ENCODE measurements around the gene TMEM245. TPM values are rescaled to one million over a fixed set of nuclear protein-coding genes. Genes with fewer than 3 reads are reported as not detected.

The TMEM245 gene
- 24.2 and 37.9 TPM in 2 replicates for total RNA-seq (2014; rRNA removed; shearing (Covaris generic); ENCODE audit: low replicate concordance)

GRCh38 chr9:109119439-109120203, at the start of gene TMEM245:
TMEM245 (minus strand) TSS chr9:109119947; CDS start chr9:109119913, 34 bp downstream.
- Histone ChIP-seq H3K27me3 (ENCODE audit: low read length) (no peaks in the 10 kb centered on the region), H2AFZ (ENCODE audit: low read length) (peak within 1 kb of the TSS; percentile 77), H3K4me3 (ENCODE audit: low read length) (peak within 1 kb of the TSS; percentile 99), H3K36me3 (ENCODE audit: insufficient read depth, low read length) (peaks cover 5% of the 10 kb centered on the region; the same call in 1 of the 2 replicates), H3K4me1 (ENCODE audit: low read length) (peaks cover 53% of the 10 kb centered on the region), H3K9ac (ENCODE audit: low read length) (peak within 1 kb of the TSS; percentile 99), H3K27ac (ENCODE audit: low read length) (peak within 1 kb of the TSS; percentile 62; the same call in 1 of the 2 replicates), H3K79me2 (ENCODE audit: low read length) (peaks cover 51% of the 10 kb centered on the region), H3K4me2 (ENCODE audit: low read depth, low read length, poor library complexity, severe bottlenecking) (peak within 1 kb of the TSS; percentile 78), H3K9me3 (ENCODE audit: low read length) (no peaks in the 10 kb centered on the region), H3K9me2 (replicated peaks; ENCODE audit: insufficient read depth, low read length) (no peaks in the 10 kb centered on the region), H4K20me1 (ENCODE audit: insufficient read depth, low read depth, low read length) (peaks cover 31% of the 10 kb centered on the region)
- DNase-seq: peak; percentile 99

DNA sequence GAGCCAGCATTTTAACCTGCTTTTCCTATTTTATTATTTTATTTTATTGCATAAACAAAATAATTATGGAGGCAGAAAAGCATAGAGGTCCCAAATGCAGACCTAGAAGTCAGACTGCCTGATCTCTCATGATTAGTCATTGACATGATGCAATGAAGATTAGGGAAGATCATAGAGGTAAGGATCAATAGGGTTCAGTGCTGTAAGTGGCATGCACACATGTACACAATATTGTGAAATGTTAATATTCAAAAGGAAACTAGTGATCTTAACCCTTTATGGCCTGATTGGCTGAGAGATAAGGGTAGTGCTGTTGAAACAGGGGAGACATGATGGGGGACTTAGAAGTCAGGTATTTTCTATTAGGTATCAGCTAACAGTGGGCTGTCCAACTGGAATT, 48.4 kb upstream of the TMEM245 start:
- Histone ChIP-seq H2AFZ (ENCODE audit: low read length) (no peak overlapping the region), H3K36me3 (ENCODE audit: insufficient read depth, low read length) (no peaks in the 10 kb centered on the region), H3K27ac (ENCODE audit: low read length) (no peak overlapping the region), H3K9me2 (replicated peaks; ENCODE audit: insufficient read depth, low read length) (no peaks in the 10 kb centered on the region), H3K79me2 (ENCODE audit: low read length) (no peaks in the 10 kb centered on the region), H4K20me1 (ENCODE audit: insufficient read depth, low read depth, low read length) (no peaks in the 10 kb centered on the region), H3K9ac (ENCODE audit: low read length) (no peak overlapping the region), H3K27me3 (ENCODE audit: low read length) (no peaks in the 10 kb centered on the region), H3K9me3 (ENCODE audit: low read length) (no peaks in the 10 kb centered on the region), H3K4me2 (ENCODE audit: low read depth, low read length, poor library complexity, severe bottlenecking) (no peak overlapping the region), H3K4me1 (ENCODE audit: low read length) (peaks cover 2% of the 10 kb centered on the region; the same call in 1 of the 2 replicates), H3K4me3 (ENCODE audit: low read length) (no peak overlapping the region)
- DNase-seq: no peak

GRCh38 chr9:109167716-109168115, 48.0 kb upstream of the TMEM245 start:
- Histone ChIP-seq H3K36me3 (ENCODE audit: insufficient read depth, low read length) (no peaks in the 10 kb centered on the region), H3K79me2 (ENCODE audit: low read length) (no peaks in the 10 kb centered on the region), H3K9me3 (ENCODE audit: low read length) (no peaks in the 10 kb centered on the region), H3K9ac (ENCODE audit: low read length) (no peak overlapping the region), H3K9me2 (replicated peaks; ENCODE audit: insufficient read depth, low read length) (no peaks in the 10 kb centered on the region), H3K4me2 (ENCODE audit: low read depth, low read length, poor library complexity, severe bottlenecking) (no peak overlapping the region), H3K4me1 (ENCODE audit: low read length) (peaks cover 2% of the 10 kb centered on the region; the same call in 1 of the 2 replicates), H2AFZ (ENCODE audit: low read length) (no peak overlapping the region), H3K4me3 (ENCODE audit: low read length) (no peak overlapping the region), H3K27me3 (ENCODE audit: low read length) (no peaks in the 10 kb centered on the region), H3K27ac (ENCODE audit: low read length) (no peak overlapping the region), H4K20me1 (ENCODE audit: insufficient read depth, low read depth, low read length) (no peaks in the 10 kb centered on the region)
- no peak for DNase-seq

DNA sequence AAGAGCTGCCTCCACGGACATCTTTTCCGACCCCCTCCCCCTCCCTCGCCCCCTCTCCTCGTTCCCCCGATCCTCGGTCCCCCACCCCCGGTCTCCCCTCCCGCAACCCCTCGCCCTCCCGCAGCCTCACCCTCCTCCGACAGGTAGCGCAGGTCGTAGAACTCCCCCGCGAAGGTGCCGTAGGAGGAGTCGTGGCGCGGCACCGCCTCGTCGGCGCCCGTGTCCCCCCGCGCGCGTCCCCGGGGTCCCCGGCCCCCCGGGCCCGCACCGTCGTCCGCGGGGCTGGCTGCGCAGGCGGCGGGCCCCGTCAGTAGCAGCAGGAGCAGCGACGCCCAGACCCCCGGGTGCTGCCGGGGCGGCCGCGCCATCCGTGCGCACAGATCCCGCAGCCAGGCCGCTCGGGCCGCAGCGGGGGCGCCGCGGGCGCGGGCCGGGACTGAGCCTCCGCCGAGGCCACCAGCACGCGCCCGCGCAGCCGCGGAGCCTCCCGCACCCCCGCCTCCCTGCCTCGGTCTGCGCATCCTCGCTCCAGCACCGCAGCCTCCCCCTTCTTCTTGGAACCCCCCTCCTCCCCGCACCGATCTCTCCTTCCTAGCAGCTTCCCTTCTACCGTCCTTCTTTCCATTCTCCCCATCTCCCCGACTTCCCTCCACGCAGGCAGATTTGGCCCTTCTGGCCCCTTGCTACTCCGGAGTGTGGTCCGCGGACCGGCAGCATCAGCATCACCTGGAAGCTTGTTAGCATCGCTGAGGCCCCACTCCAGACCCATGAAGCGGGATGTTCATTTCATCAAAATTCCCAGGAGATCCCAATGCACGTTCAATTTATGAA, 47.2 kb upstream of the TMEM245 start, which contains the start of gene FRRS1L:
FRRS1L (minus strand) TSS at position 479 of the 831 bp plus-strand sequence; CDS start at position 368, 111 bp downstream.
- no peak for DNase-seq

GRCh38 chr9:109166171-109166770, 46.5 kb upstream of the TMEM245 start:
- Histone ChIP-seq H4K20me1 (ENCODE audit: insufficient read depth, low read depth, low read length) (no peaks in the 10 kb centered on the region), H3K79me2 (ENCODE audit: low read length) (no peaks in the 10 kb centered on the region), H3K4me2 (ENCODE audit: low read depth, low read length, poor library complexity, severe bottlenecking) (no peak overlapping the region), H3K9me2 (replicated peaks; ENCODE audit: insufficient read depth, low read length) (no peaks in the 10 kb centered on the region), H3K27ac (ENCODE audit: low read length) (no peak overlapping the region), H3K4me1 (ENCODE audit: low read length) (peaks cover 2% of the 10 kb centered on the region; the same call in 1 of the 2 replicates), H3K27me3 (ENCODE audit: low read length) (no peaks in the 10 kb centered on the region), H2AFZ (ENCODE audit: low read length) (no peak overlapping the region), H3K36me3 (ENCODE audit: insufficient read depth, low read length) (no peaks in the 10 kb centered on the region), H3K9me3 (ENCODE audit: low read length) (no peaks in the 10 kb centered on the region), H3K9ac (ENCODE audit: low read length) (no peak overlapping the region), H3K4me3 (ENCODE audit: low read length) (no peak overlapping the region)
- DNase-seq: no peak

More for the DNA sequence above, 47.2 kb upstream of the TMEM245 start, which contains the start of gene FRRS1L:
- H2AFZ ChIP-seq (ENCODE audit: low read length): no peak within 1 kb of the TSS
- no peaks in the 10 kb centered on the region for H3K36me3 ChIP-seq (ENCODE audit: insufficient read depth, low read length)
- no peak within 1 kb of the TSS for H3K9ac ChIP-seq (ENCODE audit: low read length)
- no peaks in the 10 kb centered on the region for H4K20me1 ChIP-seq (ENCODE audit: insufficient read depth, low read depth, low read length)
- H3K27ac ChIP-seq (ENCODE audit: low read length): no peak within 1 kb of the TSS
- H3K4me1 ChIP-seq (ENCODE audit: low read length): peaks cover 2% of the 10 kb centered on the region; the same call in 1 of the 2 replicates
- no peak within 1 kb of the TSS for H3K4me2 ChIP-seq (ENCODE audit: low read depth, low read length, poor library complexity, severe bottlenecking)
- no peak within 1 kb of the TSS for H3K4me3 ChIP-seq (ENCODE audit: low read length)
- no peaks in the 10 kb centered on the region for H3K79me2 ChIP-seq (ENCODE audit: low read length)
- no peaks in the 10 kb centered on the region for H3K27me3 ChIP-seq (ENCODE audit: low read length)
- no peaks in the 10 kb centered on the region for H3K9me2 ChIP-seq (replicated peaks; ENCODE audit: insufficient read depth, low read length)
- H3K9me3 ChIP-seq (ENCODE audit: low read length): no peaks in the 10 kb centered on the region

GRCh38 chr9:109164042-109164441, 44.3 kb upstream of the TMEM245 start:
- Histone ChIP-seq H3K9ac (ENCODE audit: low read length) (no peak overlapping the region), H3K4me3 (ENCODE audit: low read length) (no peak overlapping the region), H3K27ac (ENCODE audit: low read length) (no peak overlapping the region), H4K20me1 (ENCODE audit: insufficient read depth, low read depth, low read length) (no peaks in the 10 kb centered on the region), H3K79me2 (ENCODE audit: low read length) (no peaks in the 10 kb centered on the region), H2AFZ (ENCODE audit: low read length) (no peak overlapping the region), H3K27me3 (ENCODE audit: low read length) (no peaks in the 10 kb centered on the region), H3K9me2 (replicated peaks; ENCODE audit: insufficient read depth, low read length) (no peaks in the 10 kb centered on the region), H3K4me1 (ENCODE audit: low read length) (peaks cover 2% of the 10 kb centered on the region; the same call in 1 of the 2 replicates), H3K9me3 (ENCODE audit: low read length) (no peaks in the 10 kb centered on the region), H3K36me3 (ENCODE audit: insufficient read depth, low read length) (no peaks in the 10 kb centered on the region), H3K4me2 (ENCODE audit: low read depth, low read length, poor library complexity, severe bottlenecking) (no peak overlapping the region)
- peak; percentile 69 for DNase-seq

DNA sequence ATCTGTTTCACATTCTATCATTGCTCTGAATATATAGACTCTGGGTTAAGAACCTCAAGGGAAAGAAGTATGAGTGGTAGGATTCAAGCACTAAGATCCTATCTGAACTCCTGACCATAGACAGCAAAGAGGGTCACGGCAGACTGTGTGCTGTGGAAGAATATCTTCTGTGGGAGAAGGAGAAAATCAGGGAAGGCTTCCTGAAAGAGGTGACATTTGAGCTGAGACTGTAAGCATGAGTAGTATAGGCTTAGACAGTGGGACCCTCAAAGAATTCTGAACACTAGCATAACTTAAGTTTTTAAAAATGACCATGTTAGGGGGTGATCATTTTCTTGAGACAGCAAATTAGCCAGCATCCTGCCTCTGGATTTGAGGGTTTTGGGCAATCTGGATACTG, 43.4 kb upstream of the TMEM245 start:
- Histone ChIP-seq H3K4me3 (ENCODE audit: low read length) (no peak overlapping the region), H3K9me2 (replicated peaks; ENCODE audit: insufficient read depth, low read length) (no peaks in the 10 kb centered on the region), H3K4me1 (ENCODE audit: low read length) (peaks cover 2% of the 10 kb centered on the region; the same call in 1 of the 2 replicates), H2AFZ (ENCODE audit: low read length) (no peak overlapping the region), H3K79me2 (ENCODE audit: low read length) (no peaks in the 10 kb centered on the region), H3K9ac (ENCODE audit: low read length) (no peak overlapping the region), H3K27ac (ENCODE audit: low read length) (no peak overlapping the region), H3K36me3 (ENCODE audit: insufficient read depth, low read length) (no peaks in the 10 kb centered on the region), H3K27me3 (ENCODE audit: low read length) (no peaks in the 10 kb centered on the region), H3K9me3 (ENCODE audit: low read length) (no peaks in the 10 kb centered on the region), H3K4me2 (ENCODE audit: low read depth, low read length, poor library complexity, severe bottlenecking) (no peak overlapping the region), H4K20me1 (ENCODE audit: insufficient read depth, low read depth, low read length) (no peaks in the 10 kb centered on the region)
- DNase-seq: no peak

All from Karpas-422 (cell line).